HG03025 (cell line): ENCODE measurements around the gene ZNF304.
A peak's percentile ranks its signal among the peaks of the same experiment; 100 is the strongest.

Experiments
- ATAC-seq: cut with Tn5 transposase; IDR thresholded peaks from one replicate; pipeline ENCODE4 v1.9.1; 2021; ENCODE audit warnings: mild to moderate bottlenecking, moderate library complexity; ENCODE audit not compliant: unreplicated experiment, low FRiP score

The ZNF304 gene

DNA sequence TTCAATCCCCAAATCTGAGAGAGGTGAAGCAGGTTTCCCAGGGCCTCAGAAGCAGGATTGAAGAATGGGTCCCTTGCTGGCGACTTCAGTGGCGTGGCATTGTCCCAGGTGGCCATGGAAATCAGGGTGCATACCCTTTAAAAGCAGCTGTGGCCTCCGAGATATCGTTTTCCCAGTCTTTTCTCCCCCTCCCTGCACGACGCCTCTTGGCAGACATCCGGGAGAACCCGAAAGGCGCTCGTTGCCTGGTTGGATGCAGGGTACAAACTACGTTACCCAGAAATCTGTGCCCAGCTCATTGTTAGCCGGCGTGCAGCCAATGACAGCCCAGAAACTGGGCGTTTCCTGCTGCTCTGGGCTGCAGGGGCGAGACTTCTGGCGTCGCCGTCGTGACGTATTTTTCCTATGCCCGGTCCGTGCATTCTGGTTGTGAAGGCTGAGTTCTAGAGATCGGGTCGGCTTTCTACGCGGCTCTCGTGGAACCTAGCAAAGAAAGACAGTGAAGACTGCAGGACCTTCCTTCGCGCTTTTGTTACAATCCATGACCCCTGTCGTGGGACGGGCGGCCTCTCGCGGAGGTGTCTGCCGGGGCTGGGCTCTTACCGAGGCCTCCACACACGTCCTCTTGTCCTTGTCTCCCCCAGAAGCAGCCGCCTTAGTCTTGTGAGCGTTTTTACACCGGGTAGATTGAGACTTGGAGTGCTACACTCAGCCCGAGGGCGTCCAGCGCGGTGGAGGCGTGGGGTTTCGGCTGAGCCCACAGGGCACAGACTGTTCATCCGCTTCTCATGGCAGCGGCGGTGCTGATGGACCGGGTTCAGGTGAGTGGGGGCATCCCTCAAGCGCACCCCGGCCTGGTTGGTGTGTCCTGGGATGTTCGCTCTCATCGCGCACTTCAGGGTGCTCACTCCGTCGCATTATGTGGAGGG is at the start of gene ZNF304:
ZNF304 (plus strand) TSS at position 395 of the 929 bp plus-strand sequence; CDS start at position 789, 394 bp downstream.
- peak; percentile 86 for ATAC-seq

- no peak for ATAC-seq
Observed at GRCh38 chr19:57302020-57302465, 49.0 kb upstream of the ZNF304 start.

GRCh38 chr19:57302727-57303401 is 48.2 kb upstream of the ZNF304 start:
- no peak for ATAC-seq

DNA sequence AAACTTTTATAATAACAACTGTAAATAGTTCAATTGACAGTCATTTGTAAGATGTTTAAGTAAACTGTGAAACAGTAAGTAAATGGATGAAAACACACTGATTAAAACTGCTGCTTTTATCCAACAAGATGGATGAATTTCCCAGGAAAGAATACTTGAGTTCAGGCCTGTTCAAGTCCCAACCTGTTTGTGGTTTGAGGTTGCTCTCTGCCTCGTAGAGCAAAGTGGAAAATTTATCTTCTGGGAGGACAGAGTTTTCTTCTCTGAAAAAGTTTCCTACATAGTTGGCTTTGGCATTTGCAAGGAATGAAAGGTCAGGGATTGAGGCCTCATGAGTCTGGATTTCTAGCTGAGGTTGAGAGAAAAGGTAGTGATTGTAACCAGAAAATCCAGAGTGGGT is 46.0 kb upstream of the ZNF304 start:
- no peak for ATAC-seq

DNA sequence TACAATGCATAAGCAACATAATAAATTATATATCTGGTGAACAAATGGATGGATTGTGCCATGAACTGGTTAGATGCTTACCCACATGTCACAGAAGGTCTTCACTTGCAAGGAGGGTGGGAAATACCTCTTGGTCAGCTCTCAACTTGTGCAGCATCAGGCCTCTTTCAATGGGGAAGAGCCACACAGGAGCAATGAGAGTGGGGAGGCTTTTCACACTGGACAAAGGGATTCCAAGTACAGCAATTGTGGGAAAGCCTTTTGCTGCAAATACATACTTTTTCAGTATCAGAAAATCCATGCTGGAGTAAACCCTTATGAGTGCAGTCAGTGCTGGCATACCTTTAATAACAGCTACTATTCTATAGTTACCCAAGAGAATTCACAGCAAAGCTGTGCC is 42.6 kb upstream of the ZNF304 start:
- no peak for ATAC-seq

DNA sequence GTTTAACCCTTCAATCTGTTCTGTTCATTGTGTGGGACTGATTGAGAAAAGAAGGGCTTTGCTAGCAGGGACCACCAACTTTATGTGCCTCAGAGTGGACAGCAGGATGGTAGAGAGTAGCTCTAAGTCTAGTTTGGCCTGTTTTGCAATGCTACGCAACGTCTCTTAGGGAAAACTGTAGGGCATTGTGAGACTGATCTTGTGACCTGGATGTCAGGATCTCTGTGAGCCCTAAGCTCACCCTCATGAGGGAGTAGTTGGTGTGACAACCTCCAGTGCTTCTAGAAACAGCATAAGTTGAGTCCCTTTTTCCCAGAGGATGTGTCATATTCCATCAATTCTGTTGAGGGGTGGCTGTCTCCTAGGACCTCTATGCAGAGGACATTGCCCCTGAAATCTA is 40.3 kb upstream of the ZNF304 start:
- no peak for ATAC-seq

DNA sequence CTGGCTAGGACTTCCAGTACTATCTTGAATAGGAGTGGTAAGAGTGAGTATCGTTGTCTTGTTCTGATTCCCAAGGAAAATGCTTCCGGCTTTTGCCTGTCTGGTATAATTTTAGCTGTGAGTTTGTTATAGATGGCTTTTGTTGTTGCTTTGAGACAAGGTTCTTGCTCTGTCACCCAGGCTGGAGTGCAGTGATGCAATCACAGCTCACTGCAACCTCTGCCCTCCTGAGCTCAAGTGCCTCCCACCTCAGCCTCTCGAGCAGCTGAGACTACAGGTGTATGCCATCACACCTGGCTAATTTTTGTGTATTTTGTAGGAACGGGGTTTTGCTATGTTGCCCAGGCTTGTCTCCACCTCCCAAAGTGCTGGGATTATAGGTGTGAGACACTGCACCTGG is 36.9 kb upstream of the ZNF304 start:
- ATAC-seq = no peak

- no peak for ATAC-seq
Observed at GRCh38 chr19:57317503-57317902, 33.6 kb upstream of the ZNF304 start.

DNA sequence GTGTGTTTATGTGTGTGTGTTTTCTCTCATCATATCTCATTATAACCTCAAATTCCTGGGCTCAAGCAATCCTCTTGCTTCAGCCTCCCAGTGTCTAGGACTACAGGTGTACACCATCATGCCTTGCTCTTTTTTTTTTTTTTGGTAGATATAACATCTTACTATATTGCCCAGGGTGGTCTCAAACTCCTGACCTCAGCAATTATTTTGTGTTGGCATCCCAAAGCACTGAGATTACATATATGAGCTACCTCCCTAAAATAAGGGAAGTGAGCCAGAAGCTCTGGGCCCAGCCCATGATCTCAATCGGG is 31.2 kb upstream of the ZNF304 start:
- no peak for ATAC-seq

DNA sequence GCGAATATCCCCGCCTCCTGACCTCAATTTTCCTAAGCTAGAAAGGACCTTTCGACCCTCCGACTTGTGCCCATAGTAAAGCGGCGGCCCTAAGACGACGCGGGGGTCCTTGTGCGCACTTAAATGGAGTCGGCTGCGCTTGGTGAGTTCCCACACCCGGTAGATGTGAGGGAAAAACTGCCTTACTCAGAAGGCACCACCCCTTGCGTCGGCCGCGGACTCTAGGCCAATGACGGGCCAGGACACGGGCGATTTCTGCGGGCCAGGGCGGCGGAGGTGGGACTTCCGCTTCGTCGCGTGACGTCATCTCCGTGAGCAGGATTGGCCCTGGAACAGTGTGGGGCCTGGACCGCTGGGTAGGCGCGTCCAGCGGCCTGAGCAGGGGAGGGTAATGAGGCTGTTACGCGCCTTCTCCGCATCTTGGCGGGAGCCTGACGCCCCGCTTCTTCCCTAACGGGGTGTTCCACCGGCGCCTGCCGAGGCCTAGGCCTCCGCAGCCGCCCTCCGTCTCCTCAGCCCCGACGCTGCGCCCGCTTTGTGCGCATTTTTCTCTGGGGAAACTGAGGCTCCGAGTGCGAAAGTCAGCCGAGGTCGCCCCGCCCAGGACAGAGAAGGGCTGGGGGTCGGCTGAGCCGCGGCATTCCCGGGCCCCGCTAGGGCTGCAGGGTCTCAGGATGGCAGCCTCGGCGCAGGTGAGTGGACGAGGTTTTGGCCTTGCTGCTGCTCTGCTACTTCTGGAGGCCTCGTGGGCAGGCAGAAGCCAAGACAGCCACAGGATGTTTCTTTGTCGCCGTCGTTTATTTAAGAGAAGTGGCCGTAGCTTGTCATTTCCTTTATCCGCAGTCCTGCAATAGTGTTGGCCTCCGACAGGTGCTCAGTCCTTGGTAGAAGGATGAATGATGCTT is 30.6 kb upstream of the ZNF304 start, which contains the start of gene ZNF543:
ZNF543 (plus strand) TSS at position 293 of the 905 bp plus-strand sequence; CDS start at position 675, 382 bp downstream.
- ATAC-seq = peak; percentile 92

GRCh38 chr19:57321116-57321515 is 30.0 kb upstream of the ZNF304 start:
- no peak for ATAC-seq

DNA sequence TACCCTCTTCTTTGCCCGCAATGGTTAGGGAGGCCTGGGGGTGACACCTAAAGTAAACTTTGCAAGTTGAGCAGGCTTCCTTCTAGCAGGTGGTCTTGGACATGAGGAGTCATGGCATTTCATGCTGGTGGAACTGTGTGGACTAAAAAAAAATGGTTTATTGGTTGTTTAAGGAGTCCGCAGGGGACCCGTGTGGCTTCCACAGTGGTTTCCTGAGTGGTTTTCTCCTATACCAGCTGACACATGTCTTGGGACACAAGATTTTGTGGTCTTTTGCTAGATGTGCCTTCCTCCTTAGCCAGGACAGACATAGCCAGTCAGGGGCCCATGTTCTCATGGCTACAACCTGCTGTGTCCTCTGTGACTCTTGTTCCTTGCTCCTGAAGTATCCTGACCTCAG is 29.3 kb upstream of the ZNF304 start:
- ATAC-seq = no peak

DNA sequence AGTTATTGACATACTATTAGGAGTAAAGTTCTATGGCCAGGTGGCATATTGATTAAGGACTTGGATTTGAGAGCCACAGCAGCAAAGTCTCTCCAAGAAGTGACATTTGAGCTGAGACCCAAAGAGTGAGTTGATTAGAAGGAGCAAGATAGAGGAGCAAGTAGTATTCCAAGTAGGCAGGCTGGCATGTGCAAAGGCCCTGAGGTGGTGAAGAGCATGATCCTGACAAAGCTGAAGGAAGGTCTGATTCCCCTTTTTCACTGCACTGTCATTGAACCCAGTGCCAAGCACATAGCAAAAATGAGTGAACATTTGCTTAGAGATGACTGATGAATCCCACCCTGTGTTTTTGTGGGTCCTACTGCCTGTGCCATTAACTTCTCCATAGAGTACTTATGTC is 26.1 kb upstream of the ZNF304 start:
- no peak for ATAC-seq

- no peak for ATAC-seq
Observed at GRCh38 chr19:57327993-57328392, 23.1 kb upstream of the ZNF304 start.

DNA sequence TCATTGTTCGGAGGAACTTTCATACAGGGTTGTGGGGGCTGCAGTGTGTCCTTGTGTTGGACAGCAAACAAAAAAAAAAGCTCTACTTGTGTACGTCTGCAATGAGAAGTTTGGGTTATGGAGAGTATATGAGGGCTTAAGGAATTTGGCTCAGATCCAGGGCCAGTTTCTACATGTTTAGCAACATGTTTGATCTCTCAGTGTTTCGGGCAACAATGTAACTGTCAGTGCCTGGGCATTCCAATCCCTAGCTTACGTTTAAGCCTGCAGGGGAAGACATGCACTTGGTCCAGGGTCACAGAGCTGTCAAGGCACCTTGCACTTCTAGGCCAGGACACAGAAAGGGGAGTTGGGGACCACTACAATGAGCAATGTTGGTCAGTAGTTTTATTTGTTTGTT is 16.9 kb upstream of the ZNF304 start:
- no peak for ATAC-seq

- ATAC-seq = no peak
Observed at GRCh38 chr19:57338877-57339276, 12.2 kb upstream of the ZNF304 start.

GRCh38 chr19:57342582-57342981 is 8.5 kb upstream of the ZNF304 start:
- ATAC-seq = no peak

- no peak for ATAC-seq
Observed at GRCh38 chr19:57348136-57348535, 2.9 kb upstream of the ZNF304 start.

- peak; percentile 5 for ATAC-seq
Observed at GRCh38 chr19:57351867-57352266, 796 bp downstream of the ZNF304 start.

DNA sequence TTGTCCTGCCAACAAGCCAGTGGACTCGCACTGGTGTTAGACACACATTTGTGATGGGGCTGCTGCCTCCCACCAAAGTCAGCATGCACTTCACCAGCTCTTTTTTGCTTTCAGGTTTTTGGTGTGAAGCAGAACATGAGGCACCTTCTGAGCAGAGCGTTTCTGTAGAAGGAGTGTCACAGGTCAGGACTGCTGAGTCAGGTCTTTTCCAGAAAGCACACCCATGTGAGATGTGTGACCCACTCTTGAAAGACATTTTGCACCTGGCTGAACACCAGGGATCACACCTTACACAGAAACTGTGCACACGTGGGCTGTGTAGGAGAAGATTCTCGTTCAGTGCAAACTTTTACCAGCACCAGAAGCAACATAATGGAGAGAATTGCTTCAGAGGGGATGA is 4.8 kb downstream of the ZNF304 start:
- no peak for ATAC-seq

- ATAC-seq = no peak
Observed at GRCh38 chr19:57357406-57357805, 6.3 kb downstream of the ZNF304 start.
